Breast epithelium (tissue), 3 donors: ENCODE results near the gene BBS4.

Source experiments
- POLR2A ChIP-seq: fragments of 450-650 bp; IDR thresholded peaks from one replicate; pipeline ENCODE4 v1.6.1; 2016; ENCODE audit warnings: antibody characterized with exemption, mild to moderate bottlenecking, moderate library complexity
- POLR2AphosphoS5 ChIP-seq, 3 donors: sonication (generic); formaldehyde crosslinking; IDR thresholded peaks; one replicate each; pipeline ENCODE4 v1.6.1; 2017; ENCODE audit warnings: antibody characterized with exemption in 3 of 3
- TF ChIP-seq, protein P1 (sequence below), 3 donors: fragments of 450-650 bp; IDR thresholded peaks; one replicate each; pipeline ENCODE4 v1.5.1; 2016 to 2017; ENCODE audit warnings: antibody characterized with exemption in 3 of 3, mild to moderate bottlenecking in 3 of 3, moderate library complexity in 3 of 3

DNA sequence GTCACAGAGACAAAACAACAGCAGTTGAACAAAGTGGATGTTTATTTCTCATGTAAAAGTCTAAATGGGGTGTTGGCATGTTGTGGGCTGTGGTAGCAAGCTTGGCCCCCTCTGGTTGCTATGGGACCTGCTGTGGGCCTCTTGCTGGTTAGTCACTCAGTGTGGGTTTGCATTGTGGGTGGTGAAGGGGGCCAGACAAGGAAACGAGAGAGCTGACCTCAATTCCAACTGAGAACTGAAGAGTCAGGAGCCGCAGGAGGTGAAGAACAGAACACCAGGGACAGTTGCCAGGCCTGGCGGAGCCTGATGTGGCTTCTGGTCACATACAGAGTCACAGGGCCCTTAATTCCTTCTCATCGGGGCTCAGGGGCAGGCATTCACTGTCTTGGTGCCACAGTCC lies 99.4 kb downstream of the BBS4 start:
- TF ChIP-seq, protein P1, sequence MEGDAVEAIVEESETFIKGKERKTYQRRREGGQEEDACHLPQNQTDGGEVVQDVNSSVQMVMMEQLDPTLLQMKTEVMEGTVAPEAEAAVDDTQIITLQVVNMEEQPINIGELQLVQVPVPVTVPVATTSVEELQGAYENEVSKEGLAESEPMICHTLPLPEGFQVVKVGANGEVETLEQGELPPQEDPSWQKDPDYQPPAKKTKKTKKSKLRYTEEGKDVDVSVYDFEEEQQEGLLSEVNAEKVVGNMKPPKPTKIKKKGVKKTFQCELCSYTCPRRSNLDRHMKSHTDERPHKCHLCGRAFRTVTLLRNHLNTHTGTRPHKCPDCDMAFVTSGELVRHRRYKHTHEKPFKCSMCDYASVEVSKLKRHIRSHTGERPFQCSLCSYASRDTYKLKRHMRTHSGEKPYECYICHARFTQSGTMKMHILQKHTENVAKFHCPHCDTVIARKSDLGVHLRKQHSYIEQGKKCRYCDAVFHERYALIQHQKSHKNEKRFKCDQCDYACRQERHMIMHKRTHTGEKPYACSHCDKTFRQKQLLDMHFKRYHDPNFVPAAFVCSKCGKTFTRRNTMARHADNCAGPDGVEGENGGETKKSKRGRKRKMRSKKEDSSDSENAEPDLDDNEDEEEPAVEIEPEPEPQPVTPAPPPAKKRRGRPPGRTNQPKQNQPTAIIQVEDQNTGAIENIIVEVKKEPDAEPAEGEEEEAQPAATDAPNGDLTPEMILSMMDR (IDR thresholded peaks at IDR 0.05): no peak
- TF ChIP-seq POLR2A (no peak), POLR2AphosphoS5 (IDR thresholded peaks at IDR 0.05) (no peak)
